Transverse colon (tissue), 3 donors: ENCODE measurements around the gene TOM1L2.

Source experiments
- EP300 ChIP-seq: sonication (generic); formaldehyde crosslinking; IDR thresholded peaks from one replicate; pipeline ENCODE4 v1.6.1; 2017; ENCODE audit warnings: antibody characterized with exemption, low read depth
- POLR2A ChIP-seq: fragments of 450-650 bp; IDR thresholded peaks from one replicate; pipeline ENCODE4 v1.6.1; 2016; ENCODE audit warnings: antibody characterized with exemption, mild to moderate bottlenecking, moderate library complexity
- TF ChIP-seq, protein P1 (sequence below), 5 experiments: fragments of 200-600 bp in 3 of 5; fragments of 450-650 bp in 2 of 5; sonication (generic) in 3 of 5; IDR thresholded peaks; 1 replicate in 2 of 5; 2 replicates in 3 of 5; pipeline ENCODE4 v1.5.1; 2016 to 2017; ENCODE audit warnings: antibody characterized with exemption in 5 of 5, inconsistent platforms in 3 of 5, mild to moderate bottlenecking in 2 of 5, moderate library complexity in 1 of 5

DNA sequence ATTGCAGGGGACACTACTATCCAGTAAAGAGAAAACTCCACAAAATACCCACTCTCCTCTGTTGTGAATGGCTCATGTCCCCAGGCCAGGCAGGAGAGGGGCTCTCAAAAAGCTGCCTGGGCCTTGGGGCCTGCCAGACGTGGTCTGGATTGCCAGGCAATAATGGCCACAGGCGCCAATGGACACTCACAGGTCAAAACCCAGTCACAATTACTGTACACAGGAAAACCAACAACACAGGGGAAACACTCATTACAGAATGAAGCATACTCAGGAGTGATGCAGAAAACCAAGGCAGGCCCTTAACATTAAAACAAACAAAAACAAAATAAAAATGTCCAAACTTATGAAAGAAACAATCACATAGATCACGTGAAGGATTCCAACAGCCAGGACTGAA lies 100.3 kb downstream of the TOM1L2 start:
- TF ChIP-seq, protein P1, sequence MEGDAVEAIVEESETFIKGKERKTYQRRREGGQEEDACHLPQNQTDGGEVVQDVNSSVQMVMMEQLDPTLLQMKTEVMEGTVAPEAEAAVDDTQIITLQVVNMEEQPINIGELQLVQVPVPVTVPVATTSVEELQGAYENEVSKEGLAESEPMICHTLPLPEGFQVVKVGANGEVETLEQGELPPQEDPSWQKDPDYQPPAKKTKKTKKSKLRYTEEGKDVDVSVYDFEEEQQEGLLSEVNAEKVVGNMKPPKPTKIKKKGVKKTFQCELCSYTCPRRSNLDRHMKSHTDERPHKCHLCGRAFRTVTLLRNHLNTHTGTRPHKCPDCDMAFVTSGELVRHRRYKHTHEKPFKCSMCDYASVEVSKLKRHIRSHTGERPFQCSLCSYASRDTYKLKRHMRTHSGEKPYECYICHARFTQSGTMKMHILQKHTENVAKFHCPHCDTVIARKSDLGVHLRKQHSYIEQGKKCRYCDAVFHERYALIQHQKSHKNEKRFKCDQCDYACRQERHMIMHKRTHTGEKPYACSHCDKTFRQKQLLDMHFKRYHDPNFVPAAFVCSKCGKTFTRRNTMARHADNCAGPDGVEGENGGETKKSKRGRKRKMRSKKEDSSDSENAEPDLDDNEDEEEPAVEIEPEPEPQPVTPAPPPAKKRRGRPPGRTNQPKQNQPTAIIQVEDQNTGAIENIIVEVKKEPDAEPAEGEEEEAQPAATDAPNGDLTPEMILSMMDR (IDR thresholded peaks at IDR 0.05) = no peak
- no peak for TF ChIP-seq POLR2A
- TF ChIP-seq EP300 = no peak
